ENCODE measurements around the gene EIF4A2.

EIF4A2 gene

DNA sequence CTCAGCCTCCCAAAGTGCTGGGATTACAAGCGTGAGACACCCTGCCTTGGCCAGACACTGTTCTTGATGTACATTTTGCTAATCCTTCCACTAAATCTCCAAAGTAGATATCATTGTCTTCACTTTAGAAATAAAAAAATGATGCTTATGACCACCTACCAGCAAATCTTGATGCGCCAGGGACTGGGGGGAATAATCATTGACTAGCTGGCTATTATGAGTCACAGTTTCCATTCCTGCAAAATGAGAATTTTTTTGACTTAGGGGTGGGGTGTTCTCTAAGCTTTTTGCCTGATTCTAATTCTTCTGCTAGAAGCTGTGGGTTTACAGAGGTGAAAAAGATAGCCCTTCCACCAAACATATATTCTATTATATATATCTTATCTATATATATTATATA lies 40.0 kb downstream of the EIF4A2 start:
- Histone ChIP-seq H3K27ac (ENCODE audit: low read depth, low read length) (no peak overlapping the region), H3K36me3 (ENCODE audit: insufficient read depth, low read length) (no peaks in the 10 kb centered on the region), H3K4me3 (ENCODE audit: low read length) (no peak overlapping the region), H3K27me3 (ENCODE audit: insufficient read depth, low read length) (peaks cover 46% of the 10 kb centered on the region), H3K4me1 (ENCODE audit: insufficient read depth, low read length) (peaks cover 19% of the 10 kb centered on the region), H3K9ac (ENCODE audit: low read depth, low read length) (no peak overlapping the region), H3K9me3 (ENCODE audit: insufficient read depth, low read depth, low read length) (no peaks in the 10 kb centered on the region)
- 86% methylated on average over 2 of the region's 2 CpGs for WGBS

- H3K4me3 ChIP-seq (ENCODE audit: low read length) = peak overlapping the region; percentile 67
- peaks cover 23% of the 10 kb centered on the region for H3K4me1 ChIP-seq (ENCODE audit: insufficient read depth, low read length)
- no peak overlapping the region for H3K27ac ChIP-seq (ENCODE audit: low read depth, low read length)
- no peaks in the 10 kb centered on the region for H3K9me3 ChIP-seq (ENCODE audit: insufficient read depth, low read depth, low read length)
- 21% methylated on average over 18 of the region's 18 CpGs for WGBS
- H3K9ac ChIP-seq (ENCODE audit: low read depth, low read length) = no peak overlapping the region
- no peaks in the 10 kb centered on the region for H3K36me3 ChIP-seq (ENCODE audit: insufficient read depth, low read length)
- H3K27me3 ChIP-seq (ENCODE audit: insufficient read depth, low read length) = peaks cover 58% of the 10 kb centered on the region
Observed at GRCh38 chr3:186824430-186825139, 41.2 kb downstream of the EIF4A2 start.

- peak overlapping the region; percentile 67 for H3K4me3 ChIP-seq (ENCODE audit: low read length)
- peaks cover 66% of the 10 kb centered on the region for H3K27me3 ChIP-seq (ENCODE audit: insufficient read depth, low read length)
- H3K9ac ChIP-seq (ENCODE audit: low read depth, low read length) = no peak overlapping the region
- H3K36me3 ChIP-seq (ENCODE audit: insufficient read depth, low read length) = no peaks in the 10 kb centered on the region
- H3K27ac ChIP-seq (ENCODE audit: low read depth, low read length) = no peak overlapping the region
- H3K4me1 ChIP-seq (ENCODE audit: insufficient read depth, low read length) = peaks cover 23% of the 10 kb centered on the region
- no peaks in the 10 kb centered on the region for H3K9me3 ChIP-seq (ENCODE audit: insufficient read depth, low read depth, low read length)
- 4% methylated on average over 23 of the region's 23 CpGs for WGBS
Observed at GRCh38 chr3:186825294-186825821, 42.0 kb downstream of the EIF4A2 start.

- Histone ChIP-seq H3K9ac (ENCODE audit: low read depth, low read length) (no peak overlapping the region), H3K4me3 (ENCODE audit: low read length) (peak overlapping the region; percentile 67), H3K27me3 (ENCODE audit: insufficient read depth, low read length) (peaks cover 72% of the 10 kb centered on the region), H3K27ac (ENCODE audit: low read depth, low read length) (no peak overlapping the region), H3K36me3 (ENCODE audit: insufficient read depth, low read length) (no peaks in the 10 kb centered on the region), H3K4me1 (ENCODE audit: insufficient read depth, low read length) (peaks cover 23% of the 10 kb centered on the region), H3K9me3 (ENCODE audit: insufficient read depth, low read depth, low read length) (no peaks in the 10 kb centered on the region)
- 13% methylated on average over 11 of the region's 11 CpGs for WGBS
Observed at GRCh38 chr3:186825872-186826409, 42.6 kb downstream of the EIF4A2 start.

- Histone ChIP-seq H3K9ac (ENCODE audit: low read depth, low read length) (no peak overlapping the region), H3K4me3 (ENCODE audit: low read length) (peak overlapping the region; percentile 67), H3K27ac (ENCODE audit: low read depth, low read length) (no peak overlapping the region), H3K27me3 (ENCODE audit: insufficient read depth, low read length) (peaks cover 75% of the 10 kb centered on the region), H3K4me1 (ENCODE audit: insufficient read depth, low read length) (peaks cover 23% of the 10 kb centered on the region), H3K9me3 (ENCODE audit: insufficient read depth, low read depth, low read length) (no peaks in the 10 kb centered on the region), H3K36me3 (ENCODE audit: insufficient read depth, low read length) (no peaks in the 10 kb centered on the region)
- WGBS = 9% methylated on average over 14 of the region's 14 CpGs
Observed at GRCh38 chr3:186826410-186826975, 43.1 kb downstream of the EIF4A2 start.

DNA sequence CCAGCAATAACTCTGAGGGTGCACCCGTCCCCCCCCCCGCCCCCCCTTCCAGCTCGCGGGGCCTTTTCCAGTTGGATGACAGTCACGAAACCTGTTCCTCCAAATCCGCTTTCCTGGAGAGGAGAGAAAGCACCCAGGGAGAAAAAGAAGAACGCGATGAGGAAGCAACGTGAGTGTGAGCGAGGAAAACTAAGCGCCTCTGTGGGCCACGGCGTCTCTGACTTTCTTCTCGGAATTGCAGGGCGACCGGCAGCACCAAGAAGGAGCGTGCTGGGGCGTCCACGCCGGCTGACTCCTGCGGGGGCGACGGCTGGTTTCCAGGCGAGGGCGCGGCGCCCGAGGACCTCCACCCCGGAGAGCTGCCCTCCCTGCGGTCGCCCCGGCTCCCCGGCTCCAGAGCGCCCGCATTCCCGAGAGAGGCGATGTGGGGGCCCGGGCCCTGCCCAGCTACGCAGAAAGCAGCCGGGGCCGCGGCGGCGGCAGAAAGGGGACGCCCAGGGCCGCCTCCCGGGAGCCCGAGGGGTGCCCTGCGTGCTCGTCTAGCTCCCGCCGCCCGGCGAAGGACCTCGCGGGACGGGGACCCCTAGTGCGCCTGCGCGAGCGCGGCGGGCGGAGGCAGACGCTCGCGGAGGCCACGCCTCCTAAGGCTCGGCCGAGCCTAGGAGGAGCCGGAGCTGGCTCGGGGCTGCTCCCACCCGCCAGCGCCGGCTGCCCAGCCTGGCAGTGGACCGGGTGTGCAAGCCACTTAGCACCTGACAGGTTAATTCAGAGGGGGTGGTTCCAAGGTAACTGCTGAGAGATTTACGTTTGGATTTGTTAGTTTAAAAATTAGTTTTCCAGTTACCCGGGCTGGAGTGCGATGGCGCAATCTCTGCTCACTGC lies 43.8 kb downstream of the EIF4A2 start:
- peak overlapping the region; percentile 59 for H3K9ac ChIP-seq (ENCODE audit: low read depth, low read length)
- peak overlapping the region; percentile 67 for H3K4me3 ChIP-seq (ENCODE audit: low read length)
- no peak overlapping the region for H3K27ac ChIP-seq (ENCODE audit: low read depth, low read length)
- H3K4me1 ChIP-seq (ENCODE audit: insufficient read depth, low read length) = peaks cover 23% of the 10 kb centered on the region
- H3K9me3 ChIP-seq (ENCODE audit: insufficient read depth, low read depth, low read length) = no peaks in the 10 kb centered on the region
- no peaks in the 10 kb centered on the region for H3K36me3 ChIP-seq (ENCODE audit: insufficient read depth, low read length)
- 3% methylated on average over 79 of the region's 80 CpGs for WGBS
- peaks cover 82% of the 10 kb centered on the region for H3K27me3 ChIP-seq (ENCODE audit: insufficient read depth, low read length)

- Histone ChIP-seq H3K4me1 (ENCODE audit: insufficient read depth, low read length) (peaks cover 23% of the 10 kb centered on the region), H3K4me3 (ENCODE audit: low read length) (no peak overlapping the region), H3K27me3 (ENCODE audit: insufficient read depth, low read length) (peaks cover 92% of the 10 kb centered on the region), H3K36me3 (ENCODE audit: insufficient read depth, low read length) (no peaks in the 10 kb centered on the region), H3K9ac (ENCODE audit: low read depth, low read length) (no peak overlapping the region), H3K9me3 (ENCODE audit: insufficient read depth, low read depth, low read length) (no peaks in the 10 kb centered on the region), H3K27ac (ENCODE audit: low read depth, low read length) (no peak overlapping the region)
- WGBS = 20% methylated on average over 5 of the region's 5 CpGs
Observed at GRCh38 chr3:186828340-186828739, 45.0 kb downstream of the EIF4A2 start.

- no peak overlapping the region for H3K4me3 ChIP-seq (ENCODE audit: low read length)
- 0 out of 2 replicates have a peak, but pooled peaks cover 4% of the 10 kb centered on the region for H3K4me1 ChIP-seq (ENCODE audit: insufficient read depth, low read length)
- no peaks in the 10 kb centered on the region for H3K36me3 ChIP-seq (ENCODE audit: insufficient read depth, low read length)
- no peaks in the 10 kb centered on the region for H3K9me3 ChIP-seq (ENCODE audit: insufficient read depth, low read depth, low read length)
- 89% methylated on average over 4 of the region's 4 CpGs for WGBS
- no peak overlapping the region for H3K27ac ChIP-seq (ENCODE audit: low read depth, low read length)
- H3K9ac ChIP-seq (ENCODE audit: low read depth, low read length) = no peak overlapping the region
- H3K27me3 ChIP-seq (ENCODE audit: insufficient read depth, low read length) = peaks cover 61% of the 10 kb centered on the region
Observed at GRCh38 chr3:186831798-186832197, 48.4 kb downstream of the EIF4A2 start.

DNA sequence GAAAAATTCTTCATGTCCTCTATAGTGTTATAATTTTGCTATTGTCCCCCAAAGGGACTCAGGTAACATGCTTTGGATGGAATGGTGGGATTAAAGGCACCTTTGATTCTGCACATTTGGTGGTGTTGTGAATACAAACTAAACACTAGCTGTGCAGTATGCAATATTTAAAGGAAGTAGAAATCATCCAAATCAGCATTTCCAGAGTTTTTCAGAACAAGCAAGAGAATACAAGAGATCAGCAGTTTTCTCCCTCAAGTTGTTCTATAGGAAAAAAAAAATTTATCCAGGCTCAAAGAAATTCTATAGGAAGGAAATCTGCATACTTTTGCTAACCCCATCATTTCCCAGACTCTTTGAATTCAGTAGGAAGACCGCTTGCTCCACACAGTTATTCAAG lies 48.9 kb downstream of the EIF4A2 start:
- Histone ChIP-seq H3K27me3 (ENCODE audit: insufficient read depth, low read length) (peaks cover 56% of the 10 kb centered on the region), H3K36me3 (ENCODE audit: insufficient read depth, low read length) (no peaks in the 10 kb centered on the region), H3K9me3 (ENCODE audit: insufficient read depth, low read depth, low read length) (no peaks in the 10 kb centered on the region), H3K4me1 (ENCODE audit: insufficient read depth, low read length) (0 out of 2 replicates have a peak, but pooled peaks cover 4% of the 10 kb centered on the region), H3K9ac (ENCODE audit: low read depth, low read length) (no peak overlapping the region), H3K27ac (ENCODE audit: low read depth, low read length) (no peak overlapping the region), H3K4me3 (ENCODE audit: low read length) (no peak overlapping the region)
- 90% methylated on average over 1 of the region's 1 CpG for WGBS
